GM19438 (cell line): ENCODE results near the gene STAC2.
"Not testable (repeated sequence)": the region's sequence is repeated elsewhere in the genome, so short reads cannot be mapped to it uniquely, and the experiment has no call there.

Experiments used
- ATAC-seq: cut with Tn5 transposase; IDR thresholded peaks from one replicate; pipeline ENCODE4 v1.9.1; 2021; ENCODE audit warnings: low read depth; ENCODE audit not compliant: unreplicated experiment

STAC2 gene

GRCh38 chr17:39193346-39193745 is 32.4 kb downstream of the STAC2 start:
- no peak for ATAC-seq

GRCh38 chr17:39192901-39193300 is 32.8 kb downstream of the STAC2 start:
- no peak for ATAC-seq

- no peak for ATAC-seq
These were observed 33.8 kb downstream of the STAC2 start for GRCh38 chr17:39191750-39192510.

- no peak for ATAC-seq
These were observed 38.5 kb downstream of the STAC2 start for GRCh38 chr17:39187152-39187830.

GRCh38 chr17:39186481-39187002 is 39.2 kb downstream of the STAC2 start:
- no peak for ATAC-seq

- no peak for ATAC-seq
These were observed 42.0 kb downstream of the STAC2 start for GRCh38 chr17:39183720-39184119.

- ATAC-seq, result no peak
These were observed 42.7 kb downstream of the STAC2 start for GRCh38 chr17:39183045-39183444.

GRCh38 chr17:39181303-39181702 is 44.4 kb downstream of the STAC2 start:
- ATAC-seq, result no peak

GRCh38 chr17:39178536-39178935 is 47.2 kb downstream of the STAC2 start:
- ATAC-seq, result no peak

- ATAC-seq, result no peak
These were observed 48.5 kb downstream of the STAC2 start for GRCh38 chr17:39177256-39177655.

GRCh38 chr17:39175695-39176093 is 50.1 kb downstream of the STAC2 start:
- no peak for ATAC-seq

GRCh38 chr17:39174920-39175694 is 50.6 kb downstream of the STAC2 start:
- ATAC-seq, result no peak

- no peak for ATAC-seq
These were observed 52.0 kb downstream of the STAC2 start for GRCh38 chr17:39173526-39174274.

GRCh38 chr17:39173080-39173479 is 52.7 kb downstream of the STAC2 start:
- no peak for ATAC-seq

GRCh38 chr17:39171933-39172332 is 53.8 kb downstream of the STAC2 start:
- ATAC-seq, result no peak

GRCh38 chr17:39170558-39170957 is 55.2 kb downstream of the STAC2 start:
- ATAC-seq, result no peak

- no peak for ATAC-seq
These were observed 55.6 kb downstream of the STAC2 start for GRCh38 chr17:39170109-39170508.

- no peak for ATAC-seq
These were observed 56.2 kb downstream of the STAC2 start for GRCh38 chr17:39169518-39169917.

GRCh38 chr17:39169101-39169500 is 56.6 kb downstream of the STAC2 start:
- no peak for ATAC-seq

- not testable (repeated sequence) for ATAC-seq
These were observed 57.2 kb downstream of the STAC2 start for GRCh38 chr17:39168503-39168902.
